ENCODE data around the gene PEMT. TPM values are rescaled to one million over a fixed set of nuclear protein-coding genes. Genes with fewer than 3 reads are reported as not detected.

The PEMT gene
- total and polyA plus RNA-seq, 2 of the 4 experiments (the other 2 are of a cell fraction): 23.3 to 49.5 TPM

GRCh38 chr17:17532991-17533390 lies 58.5 kb downstream of the PEMT start:
- in situ Hi-C loops (cut with MboI; ENCODE audit: low sequenced_read_pairs): no loop called here
- H2BK15ac ChIP-seq (ENCODE audit: low read depth, low read length): no peak overlapping the region
- no peaks in the 10 kb centered on the region; the same call in 1 of the 2 replicates for H3K27me3 ChIP-seq (ENCODE audit: control insufficient read depth, insufficient read depth, low read length)
- H3K4me3 ChIP-seq (ENCODE audit: insufficient read depth, low read depth, low read length): no peak overlapping the region
- no peak overlapping the region for H4K91ac ChIP-seq (ENCODE audit: insufficient read depth, low read depth, low read length)
- no CpG with 5 or more reads among the region's 1 CpG for WGBS, 2 experiments (ENCODE audit: extremely low coverage in 2 of 2, insufficient read length in 1 of 2)
- no peak overlapping the region for H2BK120ac ChIP-seq (ENCODE audit: low read depth, low read length)
- ChIA-PET POLR2A (ENCODE audit: unreplicated experiment) (no interaction called here), CTCF (no interaction called here)
- intact Hi-C loops (cut with micrococcal nuclease): no loop called here
- ATAC-seq (ENCODE audit: low read depth): no peak
- H2AFZ ChIP-seq (replicated peaks; ENCODE audit: low read length, poor library complexity): no peak overlapping the region
- no peak overlapping the region for H3K9ac ChIP-seq (ENCODE audit: low read depth, low read length)
- H4K8ac ChIP-seq (ENCODE audit: low read depth in 2 of 2, low read length in 2 of 2): no peak overlapping the region
- no peaks in the 10 kb centered on the region for H4K20me1 ChIP-seq (ENCODE audit: insufficient read depth, low read length)
- no peak overlapping the region for H2AK9ac ChIP-seq (replicated peaks; ENCODE audit: low read depth, low read length, poor library complexity)
- no peak overlapping the region for H3K14ac ChIP-seq (replicated peaks; ENCODE audit: low read depth, low read length)
- 0 out of 4 replicates have a peak, but pooled peaks cover 0 to 3% of the 10 kb centered on the region in 2 experiments for H3K79me1 ChIP-seq (ENCODE audit: low read depth in 1 of 2, low read length in 2 of 2)
- no peak overlapping the region for H3K18ac ChIP-seq (ENCODE audit: low read depth, low read length)
- no peaks in the 10 kb centered on the region for H3K36me3 ChIP-seq (ENCODE audit: control insufficient read depth, insufficient read depth, low read length)
- H2AK5ac ChIP-seq (ENCODE audit: low read depth, low read length): no peak overlapping the region
- H3K4ac ChIP-seq (ENCODE audit: low read depth, low read length): no peak overlapping the region
- no peak overlapping the region for H3K23ac ChIP-seq (ENCODE audit: low read depth, low read length)
- dilution Hi-C loops (cut with HindIII; ENCODE audit: low sequenced_read_pairs, unreplicated experiment): no loop called here
- no TSS peak for BruUV-seq (replicated peaks)
- no peak overlapping the region for H3K4me2 ChIP-seq (ENCODE audit: low read depth, low read length)
- no peak overlapping the region for H2BK5ac ChIP-seq (ENCODE audit: low read depth, low read length, poor library complexity, severe bottlenecking)
- H3K4me1 ChIP-seq (ENCODE audit: control insufficient read depth, insufficient read depth, low read length): peaks cover 8% of the 10 kb centered on the region; the same call in 1 of the 2 replicates
- H2BK20ac ChIP-seq (ENCODE audit: low read depth, low read length): no peak overlapping the region
- H3K9me3 ChIP-seq (ENCODE audit: control insufficient read depth, insufficient read depth, low read length): no peaks in the 10 kb centered on the region
- no peak overlapping the region for H4K5ac ChIP-seq (ENCODE audit: low read depth, low read length)
- TF ChIP-seq FOS (IDR thresholded peaks at IDR 0.05; ENCODE audit: low read depth, low read length) (no peak), POLR2A (IDR thresholded peaks at IDR 0.05; ENCODE audit: low read depth, low read length) (no peak), CEBPB (IDR thresholded peaks at IDR 0.05; ENCODE audit: low read depth, low read length) (no peak), MXI1 (IDR thresholded peaks at IDR 0.05; ENCODE audit: borderline replicate concordance, low read depth, low read length) (no peak), SMC3 (IDR thresholded peaks at IDR 0.05; ENCODE audit: low read depth, low read length) (no peak), RFX5 (IDR thresholded peaks at IDR 0.05; ENCODE audit: low read depth, low read length) (no peak)
- no peaks in the 10 kb centered on the region for H3K9me1 ChIP-seq (ENCODE audit: insufficient read depth, low read length)
- no peak for DNase-seq
- no peak overlapping the region for H3K56ac ChIP-seq (ENCODE audit: extremely low read depth, insufficient read depth, low read length)
- H3K27ac ChIP-seq (ENCODE audit: insufficient read depth, low read length): no peak overlapping the region

All from IMR-90 (cell line).